Mucosa of descending colon (tissue), 3 donors: ENCODE results near the gene SH3PXD2A. TPM values are rescaled to one million over a fixed set of nuclear protein-coding genes. Genes with fewer than 3 reads are reported as not detected.
A peak's percentile ranks its signal among the peaks of the same experiment; 100 is the strongest.
"Not testable (repeated sequence)": the region's sequence is repeated elsewhere in the genome, so short reads cannot be mapped to it uniquely, and the experiment has no call there.

Experiments
- ATAC-seq: fragments of 200-7000 bp; cut with Tn5 transposase; one replicate; pipeline ENCODE4 v1.9.1; 2020; ENCODE audit warnings: mild to moderate bottlenecking, moderate library complexity
- DNase-seq, 3 donors: peaks; one replicate each; pipeline ENCODE4 v3.0.0-alpha.2; 2020
- H3K36me3 ChIP-seq: fragments of 200-600 bp; one replicate; pipeline ENCODE4 v1.8.0; 2021; ENCODE audit warnings: low read depth, mild to moderate bottlenecking
- H3K4me1 ChIP-seq: fragments of 200-600 bp; one replicate; pipeline ENCODE4 v1.8.0; 2021; ENCODE audit warnings: low read depth, mild to moderate bottlenecking
- H3K4me3 ChIP-seq: fragments of 200-600 bp; one replicate; pipeline ENCODE4 v1.8.0; 2021; ENCODE audit warnings: mild to moderate bottlenecking
- H3K9me3 ChIP-seq: fragments of 200-600 bp; one replicate; pipeline ENCODE4 v1.8.0; 2021; ENCODE audit warnings: mild to moderate bottlenecking
- CTCF ChIP-seq: fragments of 200-600 bp; IDR thresholded peaks from one replicate; pipeline ENCODE4 v1.8.0; 2022; ENCODE audit warnings: antibody characterized with exemption, mild to moderate bottlenecking
- intact Hi-C, 2 donors: fragments of 100-400 bp; cut with DNase I in 1 of 2; cut with micrococcal nuclease in 1 of 2; formaldehyde crosslinking; loops; one replicate each; pipeline versions ENCODE4 v1.11.0 to v1.11.1; 2022; cut with DNase I, micrococcal nuclease
- total RNA-seq, 3 donors: library from RNA; stranded (reverse); fragmentation: NEBNext Ultra II Directional in 2 of 3; extraction: Animal tissue kit (Norgen Biotek cat#: 25700) in 2 of 3; gene quantifications; one replicate each; pipeline versions ENCODE4 v1.2.1 to v1.2.4, GENCODE V29; 2021 to 2023
- donor health status: DM: no; HTN: no; CAD: no; lungs with moderate emphysema.
- donor health status: DM: no; HTN: no; CAD: no.
- donor health status: DM: no; HTN: yes; CAD: no.

Gene SH3PXD2A
- total RNA-seq, 3 donors from 2014 or later: 46.1 to 91.4 (median 60.6) TPM

- TF ChIP-seq CTCF: no peak
- Histone ChIP-seq H3K9me3 (no peaks in the 10 kb centered on the region), H3K4me1 (peaks cover 28% of the 10 kb centered on the region), H3K4me3 (no peak overlapping the region), H3K36me3 (peaks cover 4% of the 10 kb centered on the region)
- intact Hi-C loops: no loop called here
- ATAC-seq: no peak
- no peak for DNase-seq
Measured at GRCh38 chr10:103762916-103763315, 92.5 kb downstream of the SH3PXD2A start.

DNA sequence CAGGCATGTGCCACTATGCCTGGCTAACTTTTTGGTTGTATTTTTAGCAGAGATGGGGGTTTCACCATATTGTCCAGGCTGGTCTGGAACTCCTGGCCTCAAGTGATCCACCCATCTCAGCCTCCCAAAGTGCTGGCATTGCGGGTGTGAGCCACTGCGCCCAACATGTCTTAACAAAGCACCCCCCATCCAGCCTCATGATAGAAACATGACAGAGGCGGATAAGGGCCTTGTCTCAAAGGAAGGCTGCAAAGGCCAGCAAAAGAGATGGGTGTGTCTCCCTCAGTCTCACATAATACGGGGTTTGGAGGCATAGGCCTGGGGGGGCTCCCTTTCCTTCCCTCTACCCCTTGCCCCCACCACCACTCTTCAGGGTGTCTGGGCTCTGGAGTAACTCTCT, 93.2 kb downstream of the SH3PXD2A start:
- ATAC-seq (no peak), DNase-seq (no peak)
- no peak for TF ChIP-seq CTCF
- Histone ChIP-seq H3K36me3 (peaks cover 4% of the 10 kb centered on the region), H3K9me3 (no peaks in the 10 kb centered on the region), H3K4me1 (peaks cover 28% of the 10 kb centered on the region), H3K4me3 (no peak overlapping the region)
- intact Hi-C loops: no loop called here

DNA sequence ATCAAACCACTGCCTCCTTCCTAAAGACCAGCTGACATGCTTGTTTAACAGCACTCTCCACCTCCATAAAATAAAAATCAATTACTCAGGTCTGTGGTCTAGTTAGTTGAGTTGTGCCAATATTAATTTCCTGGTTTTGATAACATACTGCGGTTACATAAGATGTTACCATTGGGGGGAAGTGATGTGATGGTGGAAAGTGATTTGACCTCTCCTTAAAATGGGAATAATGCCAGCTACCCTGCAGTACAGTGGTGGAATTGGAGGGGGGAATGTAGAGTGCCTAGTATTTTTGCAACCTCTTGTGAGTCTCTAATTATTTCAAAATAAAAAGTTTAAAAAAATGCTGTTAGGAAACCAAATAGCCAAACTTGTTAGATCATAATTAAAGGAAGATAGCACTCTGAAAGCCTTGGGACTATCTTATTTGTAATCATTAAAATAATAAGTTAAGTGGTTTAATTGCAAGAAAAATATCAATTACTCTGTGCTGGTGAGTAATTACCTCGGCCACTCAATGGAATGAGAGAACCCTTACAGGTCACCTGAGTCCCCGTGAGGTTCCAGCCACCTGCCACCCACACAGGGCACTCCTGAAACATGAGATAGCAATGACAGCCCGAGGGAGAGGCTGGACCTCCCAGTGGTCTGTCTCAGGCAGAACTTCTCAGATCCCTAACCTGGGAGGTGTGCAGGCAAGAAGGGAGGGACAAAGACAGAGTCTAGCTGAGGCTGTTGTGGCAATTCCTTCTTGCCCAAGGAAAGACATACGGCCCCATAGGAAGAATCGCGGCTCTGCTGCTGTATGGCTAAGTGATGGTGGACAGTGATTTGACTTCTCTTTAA, 94.1 kb downstream of the SH3PXD2A start:
- TF ChIP-seq CTCF: no peak
- H3K36me3 ChIP-seq: peaks cover 3% of the 10 kb centered on the region

GRCh38 chr10:103760233-103760632, 95.1 kb downstream of the SH3PXD2A start:
- H3K4me1 ChIP-seq: peaks cover 28% of the 10 kb centered on the region
- H3K36me3 ChIP-seq, ATAC-seq, H3K4me3 ChIP-seq, DNase-seq, H3K9me3 ChIP-seq, intact Hi-C loops: not testable (repeated sequence)

More for the DNA sequence above, 94.1 kb downstream of the SH3PXD2A start:
- peaks cover 28% of the 10 kb centered on the region for H3K4me1 ChIP-seq
- DNase-seq: no peak
- no peak for ATAC-seq
- H3K4me3 ChIP-seq: no peak overlapping the region
- intact Hi-C loops: no loop called here
- no peaks in the 10 kb centered on the region for H3K9me3 ChIP-seq

GRCh38 chr10:103759100-103759781, 96.1 kb downstream of the SH3PXD2A start:
- H3K9me3 ChIP-seq: no peaks in the 10 kb centered on the region
- no peak for TF ChIP-seq CTCF
- ATAC-seq (peak; percentile 83), DNase-seq (peak in 2 of 3 donors; percentile 52 to 66)
- H3K36me3 ChIP-seq: no peaks in the 10 kb centered on the region
- no peak overlapping the region for H3K4me3 ChIP-seq
- H3K4me1 ChIP-seq: peaks cover 28% of the 10 kb centered on the region
- intact Hi-C loops: no loop called here

GRCh38 chr10:103758294-103758681, 97.1 kb downstream of the SH3PXD2A start:
- no peak for TF ChIP-seq CTCF
- intact Hi-C loops: no loop called here
- no peak for DNase-seq
- Histone ChIP-seq H3K4me1 (peaks cover 28% of the 10 kb centered on the region), H3K36me3 (no peaks in the 10 kb centered on the region), H3K4me3 (no peak overlapping the region), H3K9me3 (no peaks in the 10 kb centered on the region)
- peak; percentile 3 for ATAC-seq
